ENCODE data around the gene TOMM20.

The TOMM20 gene

DNA sequence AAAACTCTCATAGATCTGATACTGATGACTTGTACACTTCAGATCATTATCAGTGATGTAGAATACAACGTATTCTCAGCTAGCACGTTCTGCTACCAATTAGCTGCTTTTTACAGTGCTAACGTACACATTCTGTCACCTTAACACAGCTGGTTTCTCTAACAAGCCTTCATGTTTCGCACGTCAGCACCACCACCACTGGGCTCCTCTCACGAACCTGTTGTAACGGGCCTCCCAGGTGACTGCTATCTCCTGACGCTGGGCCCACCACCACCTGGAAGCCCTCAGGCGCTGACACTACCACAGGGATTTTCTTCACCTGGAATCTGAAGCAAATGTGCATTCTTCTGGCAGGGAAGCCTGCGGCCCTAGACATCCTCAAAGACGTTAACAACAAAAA, 19.8 kb downstream of the TOMM20 start:
- CTCF ChIA-PET: interaction anchor here (0.7 to 2.2 kb wide), 6 partner anchors 12 to 396 kb away, joined by 3 to 12 read pairs (median 4); partner anchors contain the start of gene B3GALNT2
- POLR2A ChIA-PET: interaction anchor here (1.4 to 1.5 kb wide), 2 partner anchors 9 to 20 kb away, joined by 9 to 10 read pairs; partner anchors contain the start of gene TOMM20
- no peaks in the 10 kb centered on the region for H3K4me1 ChIP-seq (ENCODE audit: control insufficient read depth, insufficient read depth, low read length)
- no peak overlapping the region for H3K27ac ChIP-seq (ENCODE audit: extremely low read depth, low read depth, low read length)
- no peak for TF ChIP-seq ZNF510 (tag by site-specific recombination; IDR thresholded peaks at IDR 0.05; ENCODE audit: insufficient replicate concordance)
- TF ChIP-seq EGR2 (tag by site-specific recombination; IDR thresholded peaks at IDR 0.05; ENCODE audit: low read depth): no peak
- TF ChIP-seq ZNF311 (tag by site-specific recombination; IDR thresholded peaks at IDR 0.05; ENCODE audit: borderline replicate concordance): no peak
- TF ChIP-seq YY1 (tag by site-specific recombination; IDR thresholded peaks at IDR 0.05): no peak
- TF ChIP-seq ZNF521 (tag by site-specific recombination; IDR thresholded peaks at IDR 0.05): no peak
- TF ChIP-seq, protein P1, sequence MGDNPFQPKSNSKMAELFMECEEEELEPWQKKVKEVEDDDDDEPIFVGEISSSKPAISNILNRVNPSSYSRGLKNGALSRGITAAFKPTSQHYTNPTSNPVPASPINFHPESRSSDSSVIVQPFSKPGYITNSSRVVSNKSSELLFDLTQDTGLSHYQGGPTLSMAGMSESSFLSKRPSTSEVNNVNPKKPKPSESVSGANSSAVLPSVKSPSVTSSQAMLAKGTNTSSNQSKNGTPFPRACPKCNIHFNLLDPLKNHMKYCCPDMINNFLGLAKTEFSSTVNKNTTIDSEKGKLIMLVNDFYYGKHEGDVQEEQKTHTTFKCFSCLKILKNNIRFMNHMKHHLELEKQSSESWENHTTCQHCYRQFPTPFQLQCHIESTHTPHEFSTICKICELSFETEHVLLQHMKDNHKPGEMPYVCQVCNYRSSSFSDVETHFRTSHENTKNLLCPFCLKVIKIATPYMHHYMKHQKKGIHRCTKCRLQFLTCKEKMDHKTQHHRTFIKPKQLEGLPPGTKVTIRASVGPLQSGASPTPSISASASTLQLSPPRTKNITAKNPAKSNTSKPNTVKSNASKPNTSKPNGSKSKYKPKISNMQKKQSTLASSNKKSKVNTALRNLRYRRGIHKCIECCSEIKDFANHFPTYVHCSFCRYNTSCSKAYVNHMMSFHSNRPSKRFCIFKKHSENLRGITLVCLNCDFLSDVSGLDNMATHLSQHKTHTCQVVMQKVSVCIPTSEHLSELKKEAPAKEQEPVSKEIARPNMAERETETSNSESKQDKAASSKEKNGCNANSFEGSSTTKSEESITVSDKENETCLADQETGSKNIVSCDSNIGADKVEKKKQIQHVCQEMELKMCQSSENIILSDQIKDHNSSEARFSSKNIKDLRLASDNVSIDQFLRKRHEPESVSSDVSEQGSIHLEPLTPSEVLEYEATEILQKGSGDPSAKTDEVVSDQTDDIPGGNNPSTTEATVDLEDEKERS (tag by site-specific recombination; IDR thresholded peaks at IDR 0.05): no peak
- TF ChIP-seq, protein P2, sequence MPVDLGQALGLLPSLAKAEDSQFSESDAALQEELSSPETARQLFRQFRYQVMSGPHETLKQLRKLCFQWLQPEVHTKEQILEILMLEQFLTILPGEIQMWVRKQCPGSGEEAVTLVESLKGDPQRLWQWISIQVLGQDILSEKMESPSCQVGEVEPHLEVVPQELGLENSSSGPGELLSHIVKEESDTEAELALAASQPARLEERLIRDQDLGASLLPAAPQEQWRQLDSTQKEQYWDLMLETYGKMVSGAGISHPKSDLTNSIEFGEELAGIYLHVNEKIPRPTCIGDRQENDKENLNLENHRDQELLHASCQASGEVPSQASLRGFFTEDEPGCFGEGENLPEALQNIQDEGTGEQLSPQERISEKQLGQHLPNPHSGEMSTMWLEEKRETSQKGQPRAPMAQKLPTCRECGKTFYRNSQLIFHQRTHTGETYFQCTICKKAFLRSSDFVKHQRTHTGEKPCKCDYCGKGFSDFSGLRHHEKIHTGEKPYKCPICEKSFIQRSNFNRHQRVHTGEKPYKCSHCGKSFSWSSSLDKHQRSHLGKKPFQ (tag by site-specific recombination; IDR thresholded peaks at IDR 0.05): no peak
- TF ChIP-seq SP2 (tag by site-specific recombination; IDR thresholded peaks at IDR 0.05): no peak
- no peak for TF ChIP-seq OVOL3 (tag by site-specific recombination; IDR thresholded peaks at IDR 0.05)
- TF ChIP-seq HIC1 (tag by site-specific recombination; IDR thresholded peaks at IDR 0.05): no peak
- TF ChIP-seq ZNF292 (tag by site-specific recombination; IDR thresholded peaks at IDR 0.05; ENCODE audit: borderline replicate concordance, low read depth): no peak
- no peak for TF ChIP-seq ZNF701 (tag by site-specific recombination; IDR thresholded peaks at IDR 0.05)
- TF ChIP-seq ZNF548 (tag by site-specific recombination; IDR thresholded peaks at IDR 0.05): no peak
- no peak for TF ChIP-seq ZSCAN23 (tag by site-specific recombination; IDR thresholded peaks at IDR 0.05)
- TF ChIP-seq ZNF24 (tag by site-specific recombination; IDR thresholded peaks at IDR 0.05): no peak
- no peak for TF ChIP-seq ZNF560 (tag by site-specific recombination; IDR thresholded peaks at IDR 0.05; ENCODE audit: borderline replicate concordance)
- no peak for TF ChIP-seq ZNF335 (tag by site-specific recombination; conservative IDR thresholded peaks at IDR 0.05)
- no peak overlapping the region for H3K4me3 ChIP-seq (ENCODE audit: low read depth, low read length)
- H3K9me3 ChIP-seq (ENCODE audit: control insufficient read depth, insufficient read depth, low read depth, low read length): no peaks in the 10 kb centered on the region
- peaks cover 51 to 66% of the 10 kb centered on the region in 2 experiments for H3K36me3 ChIP-seq (ENCODE audit: control insufficient read depth in 2 of 2, insufficient read depth in 1 of 2, low read length in 2 of 2)

DNA sequence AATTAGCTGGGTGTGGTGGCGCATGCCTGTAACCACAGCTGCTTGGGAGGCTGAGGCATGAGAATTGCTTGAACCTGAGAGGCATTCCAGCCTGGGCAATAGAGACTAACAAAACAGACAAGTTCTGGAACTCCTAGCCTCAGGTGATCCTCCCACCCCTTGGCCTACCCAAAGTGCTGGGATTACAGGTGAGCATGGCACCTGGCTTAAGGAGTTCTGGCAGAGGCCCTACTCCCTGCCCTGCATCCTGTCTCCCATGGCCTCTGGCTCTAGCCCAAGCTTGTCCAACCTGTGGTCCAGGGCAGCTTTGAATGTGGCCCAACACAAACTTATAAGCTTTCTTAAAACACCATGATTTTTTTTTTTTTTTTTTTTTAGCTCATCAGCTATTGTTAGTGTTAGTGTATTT, 20.4 kb downstream of the TOMM20 start:
- no peaks in the 10 kb centered on the region for H3K9me3 ChIP-seq (ENCODE audit: control insufficient read depth, insufficient read depth, low read depth, low read length)
- TF ChIP-seq, protein P1 (tag by site-specific recombination; IDR thresholded peaks at IDR 0.05): 0 out of 2 replicates have a peak, but pooled peaks have one; percentile 21
- TF ChIP-seq, protein P3, sequence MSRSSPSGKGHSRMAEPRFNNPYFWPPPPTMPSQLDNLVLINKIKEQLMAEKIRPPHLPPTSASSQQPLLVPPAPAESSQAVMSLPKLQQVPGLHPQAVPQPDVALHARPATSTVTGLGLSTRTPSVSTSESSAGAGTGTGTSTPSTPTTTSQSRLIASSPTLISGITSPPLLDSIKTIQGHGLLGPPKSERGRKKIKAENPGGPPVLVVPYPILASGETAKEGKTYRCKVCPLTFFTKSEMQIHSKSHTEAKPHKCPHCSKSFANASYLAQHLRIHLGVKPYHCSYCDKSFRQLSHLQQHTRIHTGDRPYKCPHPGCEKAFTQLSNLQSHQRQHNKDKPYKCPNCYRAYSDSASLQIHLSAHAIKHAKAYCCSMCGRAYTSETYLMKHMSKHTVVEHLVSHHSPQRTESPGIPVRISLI (tag by site-specific recombination; IDR thresholded peaks at IDR 0.05): peak; percentile 84
- TF ChIP-seq TSHZ1 (tag by site-specific recombination; IDR thresholded peaks at IDR 0.05; ENCODE audit: borderline replicate concordance): no peak
- CTCF ChIA-PET: interaction anchor here (0.7 to 4.0 kb wide), 8 partner anchors 11 to 609 kb away, joined by 3 to 27 read pairs (median 4); no protein-coding TSS in a partner anchor
- POLR2A ChIA-PET: interaction anchor here (0.6 to 1.5 kb wide), 7 partner anchors 8 to 619 kb away, joined by 3 to 10 read pairs (median 3); partner anchors contain the start of gene TOMM20
- H3K4me1 ChIP-seq (ENCODE audit: control insufficient read depth, insufficient read depth, low read length): no peaks in the 10 kb centered on the region
- H3K36me3 ChIP-seq (ENCODE audit: control insufficient read depth in 2 of 2, insufficient read depth in 1 of 2, low read length in 2 of 2): peaks cover 44 to 59% of the 10 kb centered on the region in 2 experiments
- H3K27ac ChIP-seq (ENCODE audit: extremely low read depth, low read depth, low read length): no peak overlapping the region
- H3K4me3 ChIP-seq (ENCODE audit: low read depth, low read length): no peak overlapping the region
